Breast epithelium (tissue), 4 donors: ENCODE data around the gene HMCN2. TPM values are rescaled to one million over a fixed set of nuclear protein-coding genes. Genes with fewer than 3 reads are reported as not detected.

ENCODE experiments used
- DNase-seq, 2 donors: peaks; one replicate each; pipeline ENCODE4 v3.0.0-alpha.2; 2019; ENCODE audit warnings: low spot score in 2 of 2
- H3K27ac ChIP-seq, 2 donors: fragments of 200-600 bp; sonication (generic) in 1 of 2; one replicate each; pipeline ENCODE4 v1.5.1; 2016 to 2019; ENCODE audit warnings: mild to moderate bottlenecking in 1 of 2
- H3K27me3 ChIP-seq, 2 donors: fragments of 200-600 bp; sonication (generic) in 1 of 2; one replicate each; pipeline versions ENCODE4 v1.5.1 to v1.6.0; 2017 to 2019; ENCODE audit warnings: control low read depth in 1 of 2, mild to moderate bottlenecking in 1 of 2
- H3K36me3 ChIP-seq: fragments of 200-600 bp; one replicate; pipeline ENCODE4 v1.5.1; 2019
- H3K4me1 ChIP-seq, 2 donors: fragments of 200-600 bp; sonication (generic); one replicate each; pipeline ENCODE4 v1.5.1; 2016 to 2019; ENCODE audit warnings: control low read depth in 1 of 2
- H3K4me3 ChIP-seq, 3 donors: fragments of 200-600 bp; sonication (generic); 1 replicate in 2 of 3; 2 replicates in 1 of 3; pipeline ENCODE4 v1.5.1; 2016 to 2019; ENCODE audit warnings: mild to moderate bottlenecking in 3 of 3, moderate library complexity in 2 of 3
- H3K9me3 ChIP-seq, 2 donors: fragments of 200-600 bp; sonication (generic) in 1 of 2; one replicate each; pipeline ENCODE4 v1.5.1; 2016 to 2019; ENCODE audit warnings: control low read depth in 1 of 2
- CTCF ChIP-seq, 3 donors: fragments of 450-650 bp; IDR thresholded peaks; one replicate each; pipeline ENCODE4 v1.5.1; 2016 to 2017; ENCODE audit warnings: antibody characterized with exemption in 3 of 3, mild to moderate bottlenecking in 3 of 3, moderate library complexity in 3 of 3
- POLR2A ChIP-seq: fragments of 450-650 bp; IDR thresholded peaks from one replicate; pipeline ENCODE4 v1.6.1; 2016; ENCODE audit warnings: antibody characterized with exemption, mild to moderate bottlenecking, moderate library complexity
- POLR2AphosphoS5 ChIP-seq, 3 donors: sonication (generic); formaldehyde crosslinking; IDR thresholded peaks; one replicate each; pipeline ENCODE4 v1.6.1; 2017; ENCODE audit warnings: antibody characterized with exemption in 3 of 3
- intact Hi-C: fragments of 100-400 bp; cut with DNase I; formaldehyde crosslinking; loops from one replicate; pipeline ENCODE4 v1.15.1; 2023; ENCODE audit warnings: low total_unique reads
- total RNA-seq, 3 donors: library from RNA; depleted of rRNA; stranded (reverse); fragments of >200 nt; gene quantifications; one replicate each; pipeline ENCODE4 v1.1.0, GENCODE V29; 2016

HMCN2 gene
- total RNA-seq, 3 donors from 2014 or later, result 0.29 to 3.8 (median 0.98) TPM

DNA sequence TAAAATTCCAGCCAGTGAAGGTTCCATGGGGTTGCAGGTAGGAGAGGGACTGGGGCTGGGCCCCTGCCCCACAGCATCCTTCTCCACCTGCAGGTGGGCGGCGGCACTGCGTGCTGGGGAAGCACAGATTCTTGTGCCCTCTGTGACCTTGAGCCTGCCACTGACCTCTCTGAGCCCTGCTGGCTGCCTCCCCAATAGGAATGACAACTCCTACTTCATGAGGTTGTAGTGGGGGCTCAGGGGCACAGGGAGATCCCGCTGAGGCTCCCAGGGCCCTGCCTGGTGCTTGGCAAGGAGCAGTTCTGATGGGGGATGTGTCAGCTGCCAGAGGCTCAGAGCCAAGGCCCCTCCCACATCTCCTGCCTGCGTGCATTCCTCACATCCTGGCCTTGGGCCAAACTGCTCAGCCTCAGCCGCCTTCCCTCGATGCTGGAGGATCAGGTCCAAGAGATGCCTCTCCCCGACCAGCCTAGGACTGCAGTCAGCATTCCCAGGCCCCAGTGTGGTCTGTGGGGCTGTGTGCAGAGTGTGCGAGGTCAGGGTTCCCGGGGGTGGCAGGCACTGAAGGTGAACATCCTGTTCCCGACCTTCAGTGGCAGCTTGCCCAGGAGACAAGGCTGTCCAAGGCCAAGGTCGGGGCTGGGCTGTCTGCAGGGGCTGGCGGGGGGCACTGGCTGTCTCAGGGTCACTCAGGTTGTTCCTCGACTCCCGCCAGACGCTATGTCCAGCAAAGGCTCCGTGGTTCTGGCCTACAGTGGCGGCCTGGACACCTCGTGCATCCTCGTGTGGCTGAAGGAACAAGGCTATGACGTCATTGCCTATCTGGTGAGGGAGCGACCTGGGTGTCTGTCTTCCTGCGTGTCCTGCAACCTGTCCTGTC, 186.2 kb downstream of the HMCN2 start:
- Histone ChIP-seq H3K27me3 (no peaks in the 10 kb centered on the region), H3K27ac (peak overlapping the region; percentile 57 to 74), H3K36me3 (no peaks in the 10 kb centered on the region), H3K4me1 (peaks cover 18 to 36% of the 10 kb centered on the region in 2 donors), H3K9me3 (no peaks in the 10 kb centered on the region), H3K4me3 (peak overlapping the region in 1 of 3 donors; percentile 34)
- peak in 2 of 3 donors; percentile 24 to 39 for TF ChIP-seq CTCF (IDR thresholded peaks at IDR 0.05)
- no peak for TF ChIP-seq POLR2A
- peak in 2 of 3 donors; percentile 22 to 47 for TF ChIP-seq POLR2AphosphoS5 (IDR thresholded peaks at IDR 0.05)
- intact Hi-C loops, result no loop called here
- peak; percentile 84 to 90 for DNase-seq

GRCh38 chr9:130452835-130453234, 187.3 kb downstream of the HMCN2 start:
- no peak for TF ChIP-seq POLR2AphosphoS5 (IDR thresholded peaks at IDR 0.05)
- no peak for TF ChIP-seq POLR2A
- no peak for TF ChIP-seq CTCF (IDR thresholded peaks at IDR 0.05)
- H3K9me3 ChIP-seq, result no peaks in the 10 kb centered on the region
- H3K27me3 ChIP-seq, result no peaks in the 10 kb centered on the region
- peaks cover 7 to 25% of the 10 kb centered on the region in 2 donors for H3K4me1 ChIP-seq
- no peaks in the 10 kb centered on the region for H3K36me3 ChIP-seq
- DNase-seq, result no peak
- intact Hi-C loops, result no loop called here
- peak overlapping the region in 1 of 2 donors; percentile 34 for H3K27ac ChIP-seq
- H3K4me3 ChIP-seq, result no peak overlapping the region

DNA sequence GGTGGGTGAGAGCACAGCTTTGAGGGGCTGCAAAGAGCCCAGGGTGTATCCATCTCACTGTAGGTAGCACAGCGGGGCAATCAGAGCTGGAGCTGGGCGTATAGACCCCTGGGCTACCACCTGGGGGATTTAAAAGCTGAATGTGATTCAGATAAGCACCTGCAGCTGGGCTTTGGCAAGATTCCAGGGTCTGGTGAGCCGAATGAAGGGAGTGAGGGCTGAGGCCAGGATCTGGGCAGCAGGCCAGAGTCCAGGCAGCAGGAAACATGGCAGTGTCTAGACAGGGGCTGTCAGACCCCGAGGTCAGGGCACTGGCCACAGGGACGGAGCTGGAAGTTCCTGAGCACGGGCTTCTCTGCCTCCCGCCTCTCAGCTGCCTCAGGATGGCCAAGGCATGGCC, 187.9 kb downstream of the HMCN2 start:
- no peak for TF ChIP-seq POLR2AphosphoS5 (IDR thresholded peaks at IDR 0.05)
- no peak for TF ChIP-seq POLR2A
- TF ChIP-seq CTCF (IDR thresholded peaks at IDR 0.05), result no peak
- H3K4me1 ChIP-seq, result peaks cover 2 to 19% of the 10 kb centered on the region in 2 donors
- H3K9me3 ChIP-seq, result no peaks in the 10 kb centered on the region
- H3K4me3 ChIP-seq, result no peak overlapping the region
- H3K36me3 ChIP-seq, result no peaks in the 10 kb centered on the region
- intact Hi-C loops, result no loop called here
- peak overlapping the region in 1 of 2 donors; percentile 1 for H3K27ac ChIP-seq
- no peaks in the 10 kb centered on the region for H3K27me3 ChIP-seq
- DNase-seq, result peak in 1 of 2 donors; percentile 27

GRCh38 chr9:130454096-130454811, 188.7 kb downstream of the HMCN2 start:
- no peak for TF ChIP-seq CTCF (IDR thresholded peaks at IDR 0.05)
- Histone ChIP-seq H3K4me3 (no peak overlapping the region), H3K4me1 (peaks cover 2 to 19% of the 10 kb centered on the region in 2 donors), H3K9me3 (no peaks in the 10 kb centered on the region), H3K27me3 (no peaks in the 10 kb centered on the region), H3K36me3 (no peaks in the 10 kb centered on the region), H3K27ac (no peak overlapping the region)
- intact Hi-C loops, result no loop called here
- DNase-seq, result no peak
